ENCODE measurements around the gene EIF1. TPM values are rescaled to one million over a fixed set of nuclear protein-coding genes. Genes with fewer than 3 reads are reported as not detected.

The EIF1 gene
- total and polyA plus RNA-seq, 2 experiments from 2014 or later: 272 to 603 TPM

DNA sequence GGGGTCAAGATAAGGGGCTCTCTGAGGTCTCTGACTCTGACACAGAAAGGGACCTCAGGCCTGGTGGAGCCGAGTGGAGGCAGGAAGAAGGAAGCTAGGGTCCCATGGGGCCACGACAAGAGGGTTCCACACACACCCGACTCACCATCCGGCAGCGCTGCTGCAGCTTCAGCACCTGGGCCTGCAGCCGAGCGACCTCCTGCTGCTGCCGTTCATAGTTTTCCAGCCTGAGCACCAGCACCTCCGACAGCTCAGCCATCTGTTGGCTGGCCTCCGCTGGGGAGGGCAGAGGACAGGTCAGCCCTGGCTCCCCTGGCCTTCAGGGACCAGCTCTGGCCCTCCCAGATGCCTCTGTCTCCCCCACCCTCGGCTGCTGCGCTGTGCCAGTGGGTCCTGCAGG lies 39.4 kb downstream of the EIF1 start:
- ATAC-seq (no peak), DNase-seq (ENCODE audit: low spot score) (no peak)
- no peaks in the 10 kb centered on the region for H3K4me1 ChIP-seq (ENCODE audit: insufficient read depth)
- H3K36me3 Mint-ChIP-seq (ENCODE audit: low read depth): no peaks in the 10 kb centered on the region; the same call in 2 of the 3 replicates
- no peaks in the 10 kb centered on the region for H3K9me2 ChIP-seq (ENCODE audit: insufficient read depth)
- H3K4me2 ChIP-seq: no peak overlapping the region
- TF ChIP-seq ZNF114 (CRISPR knock-in tag; IDR thresholded peaks at IDR 0.05) (no peak), EZH2 (IDR thresholded peaks at IDR 0.05; ENCODE audit: low read depth, unreplicated experiment) (no peak), JUNB (IDR thresholded peaks at IDR 0.05; ENCODE audit: unreplicated experiment) (no peak), EZH2phosphoT487 (IDR thresholded peaks at IDR 0.05; ENCODE audit: unreplicated experiment) (no peak), CREB1 (CRISPR knock-in tag; IDR thresholded peaks at IDR 0.05; ENCODE audit: low read depth) (no peak), STAT1 (IDR thresholded peaks at IDR 0.05; ENCODE audit: unreplicated experiment) (no peak), NANOG (IDR thresholded peaks at IDR 0.05; ENCODE audit: borderline replicate concordance) (no peak), ZNF331 (CRISPR knock-in tag; IDR thresholded peaks at IDR 0.05; ENCODE audit: low read depth) (no peak), POLR2AphosphoS5 (IDR thresholded peaks at IDR 0.05; ENCODE audit: low read depth) (no peak)
- TF ChIP-seq, protein P1, sequence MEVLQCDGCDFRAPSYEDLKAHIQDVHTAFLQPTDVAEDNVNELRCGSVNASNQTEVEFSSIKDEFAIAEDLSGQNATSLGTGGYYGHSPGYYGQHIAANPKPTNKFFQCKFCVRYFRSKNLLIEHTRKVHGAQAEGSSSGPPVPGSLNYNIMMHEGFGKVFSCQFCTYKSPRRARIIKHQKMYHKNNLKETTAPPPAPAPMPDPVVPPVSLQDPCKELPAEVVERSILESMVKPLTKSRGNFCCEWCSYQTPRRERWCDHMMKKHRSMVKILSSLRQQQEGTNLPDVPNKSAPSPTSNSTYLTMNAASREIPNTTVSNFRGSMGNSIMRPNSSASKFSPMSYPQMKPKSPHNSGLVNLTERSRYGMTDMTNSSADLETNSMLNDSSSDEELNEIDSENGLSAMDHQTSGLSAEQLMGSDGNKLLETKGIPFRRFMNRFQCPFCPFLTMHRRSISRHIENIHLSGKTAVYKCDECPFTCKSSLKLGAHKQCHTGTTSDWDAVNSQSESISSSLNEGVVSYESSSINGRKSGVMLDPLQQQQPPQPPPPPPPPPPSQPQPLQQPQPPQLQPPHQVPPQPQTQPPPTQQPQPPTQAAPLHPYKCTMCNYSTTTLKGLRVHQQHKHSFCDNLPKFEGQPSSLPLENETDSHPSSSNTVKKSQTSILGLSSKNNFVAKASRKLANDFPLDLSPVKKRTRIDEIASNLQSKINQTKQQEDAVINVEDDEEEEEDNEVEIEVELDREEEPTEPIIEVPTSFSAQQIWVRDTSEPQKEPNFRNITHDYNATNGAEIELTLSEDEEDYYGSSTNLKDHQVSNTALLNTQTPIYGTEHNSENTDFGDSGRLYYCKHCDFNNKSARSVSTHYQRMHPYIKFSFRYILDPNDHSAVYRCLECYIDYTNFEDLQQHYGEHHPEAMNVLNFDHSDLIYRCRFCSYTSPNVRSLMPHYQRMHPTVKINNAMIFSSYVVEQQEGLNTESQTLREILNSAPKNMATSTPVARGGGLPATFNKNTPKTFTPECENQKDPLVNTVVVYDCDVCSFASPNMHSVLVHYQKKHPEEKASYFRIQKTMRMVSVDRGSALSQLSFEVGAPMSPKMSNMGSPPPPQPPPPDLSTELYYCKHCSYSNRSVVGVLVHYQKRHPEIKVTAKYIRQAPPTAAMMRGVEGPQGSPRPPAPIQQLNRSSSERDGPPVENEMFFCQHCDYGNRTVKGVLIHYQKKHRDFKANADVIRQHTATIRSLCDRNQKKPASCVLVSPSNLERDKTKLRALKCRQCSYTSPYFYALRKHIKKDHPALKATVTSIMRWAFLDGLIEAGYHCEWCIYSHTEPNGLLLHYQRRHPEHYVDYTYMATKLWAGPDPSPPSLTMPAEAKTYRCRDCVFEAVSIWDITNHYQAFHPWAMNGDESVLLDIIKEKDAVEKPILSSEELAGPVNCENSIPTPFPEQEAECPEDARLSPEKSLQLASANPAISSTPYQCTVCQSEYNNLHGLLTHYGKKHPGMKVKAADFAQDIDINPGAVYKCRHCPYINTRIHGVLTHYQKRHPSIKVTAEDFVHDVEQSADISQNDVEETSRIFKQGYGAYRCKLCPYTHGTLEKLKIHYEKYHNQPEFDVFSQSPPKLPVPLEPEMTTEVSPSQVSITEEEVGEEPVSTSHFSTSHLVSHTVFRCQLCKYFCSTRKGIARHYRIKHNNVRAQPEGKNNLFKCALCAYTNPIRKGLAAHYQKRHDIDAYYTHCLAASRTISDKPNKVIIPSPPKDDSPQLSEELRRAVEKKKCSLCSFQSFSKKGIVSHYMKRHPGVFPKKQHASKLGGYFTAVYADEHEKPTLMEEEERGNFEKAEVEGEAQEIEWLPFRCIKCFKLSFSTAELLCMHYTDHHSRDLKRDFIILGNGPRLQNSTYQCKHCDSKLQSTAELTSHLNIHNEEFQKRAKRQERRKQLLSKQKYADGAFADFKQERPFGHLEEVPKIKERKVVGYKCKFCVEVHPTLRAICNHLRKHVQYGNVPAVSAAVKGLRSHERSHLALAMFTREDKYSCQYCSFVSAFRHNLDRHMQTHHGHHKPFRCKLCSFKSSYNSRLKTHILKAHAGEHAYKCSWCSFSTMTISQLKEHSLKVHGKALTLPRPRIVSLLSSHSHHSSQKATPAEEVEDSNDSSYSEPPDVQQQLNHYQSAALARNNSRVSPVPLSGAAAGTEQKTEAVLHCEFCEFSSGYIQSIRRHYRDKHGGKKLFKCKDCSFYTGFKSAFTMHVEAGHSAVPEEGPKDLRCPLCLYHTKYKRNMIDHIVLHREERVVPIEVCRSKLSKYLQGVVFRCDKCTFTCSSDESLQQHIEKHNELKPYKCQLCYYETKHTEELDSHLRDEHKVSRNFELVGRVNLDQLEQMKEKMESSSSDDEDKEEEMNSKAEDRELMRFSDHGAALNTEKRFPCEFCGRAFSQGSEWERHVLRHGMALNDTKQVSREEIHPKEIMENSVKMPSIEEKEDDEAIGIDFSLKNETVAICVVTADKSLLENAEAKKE (CRISPR knock-in tag; IDR thresholded peaks at IDR 0.05): no peak
- TF ChIP-seq, protein P2, sequence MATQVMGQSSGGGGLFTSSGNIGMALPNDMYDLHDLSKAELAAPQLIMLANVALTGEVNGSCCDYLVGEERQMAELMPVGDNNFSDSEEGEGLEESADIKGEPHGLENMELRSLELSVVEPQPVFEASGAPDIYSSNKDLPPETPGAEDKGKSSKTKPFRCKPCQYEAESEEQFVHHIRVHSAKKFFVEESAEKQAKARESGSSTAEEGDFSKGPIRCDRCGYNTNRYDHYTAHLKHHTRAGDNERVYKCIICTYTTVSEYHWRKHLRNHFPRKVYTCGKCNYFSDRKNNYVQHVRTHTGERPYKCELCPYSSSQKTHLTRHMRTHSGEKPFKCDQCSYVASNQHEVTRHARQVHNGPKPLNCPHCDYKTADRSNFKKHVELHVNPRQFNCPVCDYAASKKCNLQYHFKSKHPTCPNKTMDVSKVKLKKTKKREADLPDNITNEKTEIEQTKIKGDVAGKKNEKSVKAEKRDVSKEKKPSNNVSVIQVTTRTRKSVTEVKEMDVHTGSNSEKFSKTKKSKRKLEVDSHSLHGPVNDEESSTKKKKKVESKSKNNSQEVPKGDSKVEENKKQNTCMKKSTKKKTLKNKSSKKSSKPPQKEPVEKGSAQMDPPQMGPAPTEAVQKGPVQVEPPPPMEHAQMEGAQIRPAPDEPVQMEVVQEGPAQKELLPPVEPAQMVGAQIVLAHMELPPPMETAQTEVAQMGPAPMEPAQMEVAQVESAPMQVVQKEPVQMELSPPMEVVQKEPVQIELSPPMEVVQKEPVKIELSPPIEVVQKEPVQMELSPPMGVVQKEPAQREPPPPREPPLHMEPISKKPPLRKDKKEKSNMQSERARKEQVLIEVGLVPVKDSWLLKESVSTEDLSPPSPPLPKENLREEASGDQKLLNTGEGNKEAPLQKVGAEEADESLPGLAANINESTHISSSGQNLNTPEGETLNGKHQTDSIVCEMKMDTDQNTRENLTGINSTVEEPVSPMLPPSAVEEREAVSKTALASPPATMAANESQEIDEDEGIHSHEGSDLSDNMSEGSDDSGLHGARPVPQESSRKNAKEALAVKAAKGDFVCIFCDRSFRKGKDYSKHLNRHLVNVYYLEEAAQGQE (IDR thresholded peaks at IDR 0.05; ENCODE audit: unreplicated experiment): no peak
- TF ChIP-seq, protein P3, sequence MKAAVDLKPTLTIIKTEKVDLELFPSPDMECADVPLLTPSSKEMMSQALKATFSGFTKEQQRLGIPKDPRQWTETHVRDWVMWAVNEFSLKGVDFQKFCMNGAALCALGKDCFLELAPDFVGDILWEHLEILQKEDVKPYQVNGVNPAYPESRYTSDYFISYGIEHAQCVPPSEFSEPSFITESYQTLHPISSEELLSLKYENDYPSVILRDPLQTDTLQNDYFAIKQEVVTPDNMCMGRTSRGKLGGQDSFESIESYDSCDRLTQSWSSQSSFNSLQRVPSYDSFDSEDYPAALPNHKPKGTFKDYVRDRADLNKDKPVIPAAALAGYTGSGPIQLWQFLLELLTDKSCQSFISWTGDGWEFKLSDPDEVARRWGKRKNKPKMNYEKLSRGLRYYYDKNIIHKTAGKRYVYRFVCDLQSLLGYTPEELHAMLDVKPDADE (IDR thresholded peaks at IDR 0.05): no peak
- TF ChIP-seq, protein P4, sequence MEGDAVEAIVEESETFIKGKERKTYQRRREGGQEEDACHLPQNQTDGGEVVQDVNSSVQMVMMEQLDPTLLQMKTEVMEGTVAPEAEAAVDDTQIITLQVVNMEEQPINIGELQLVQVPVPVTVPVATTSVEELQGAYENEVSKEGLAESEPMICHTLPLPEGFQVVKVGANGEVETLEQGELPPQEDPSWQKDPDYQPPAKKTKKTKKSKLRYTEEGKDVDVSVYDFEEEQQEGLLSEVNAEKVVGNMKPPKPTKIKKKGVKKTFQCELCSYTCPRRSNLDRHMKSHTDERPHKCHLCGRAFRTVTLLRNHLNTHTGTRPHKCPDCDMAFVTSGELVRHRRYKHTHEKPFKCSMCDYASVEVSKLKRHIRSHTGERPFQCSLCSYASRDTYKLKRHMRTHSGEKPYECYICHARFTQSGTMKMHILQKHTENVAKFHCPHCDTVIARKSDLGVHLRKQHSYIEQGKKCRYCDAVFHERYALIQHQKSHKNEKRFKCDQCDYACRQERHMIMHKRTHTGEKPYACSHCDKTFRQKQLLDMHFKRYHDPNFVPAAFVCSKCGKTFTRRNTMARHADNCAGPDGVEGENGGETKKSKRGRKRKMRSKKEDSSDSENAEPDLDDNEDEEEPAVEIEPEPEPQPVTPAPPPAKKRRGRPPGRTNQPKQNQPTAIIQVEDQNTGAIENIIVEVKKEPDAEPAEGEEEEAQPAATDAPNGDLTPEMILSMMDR (conservative IDR thresholded peaks at IDR 0.05; ENCODE audit: low read depth in 2 of 2): no peak
- H3K4me1 Mint-ChIP-seq: peaks cover 18% of the 10 kb centered on the region
- no peak overlapping the region for H3K4me3 Mint-ChIP-seq
- no peaks in the 10 kb centered on the region for H3K79me2 ChIP-seq (replicated peaks; ENCODE audit: insufficient read depth)
- H3K27ac ChIP-seq (ENCODE audit: low read depth): no peak overlapping the region
- no peaks in the 10 kb centered on the region for H3K9me3 Mint-ChIP-seq
- no peaks in the 10 kb centered on the region for H3F3A ChIP-seq (replicated peaks; ENCODE audit: low read depth)
- peaks cover 20% of the 10 kb centered on the region for H3K27me3 ChIP-seq (ENCODE audit: insufficient read depth)
- no peak overlapping the region for H2AFZ ChIP-seq
- peaks cover 39% of the 10 kb centered on the region for H3K27me3 Mint-ChIP-seq (ENCODE audit: insufficient read depth, low read depth, poor library complexity)
- no peaks in the 10 kb centered on the region for H4K20me1 ChIP-seq (replicated peaks; ENCODE audit: insufficient read depth)
- no peak overlapping the region for H3K4me3 ChIP-seq
- no peak overlapping the region for H3K27ac Mint-ChIP-seq
- no peaks in the 10 kb centered on the region for H3K36me3 ChIP-seq (ENCODE audit: insufficient read depth)

Measured in GM23338 (cell line).